ENCODE results near the gene UNC119B.
A peak's percentile ranks its signal among the peaks of the same experiment; 100 is the strongest.

The UNC119B gene

GRCh38 chr12:120708651-120709050, 1.6 kb upstream of the UNC119B start:
- no peak for TF ChIP-seq CTCF (conservative IDR thresholded peaks at IDR 0.05)
- H3K27ac ChIP-seq, result peak overlapping the region; percentile 96

- TF ChIP-seq CTCF (conservative IDR thresholded peaks at IDR 0.05), result no peak
- peak overlapping the region; percentile 96 for H3K27ac ChIP-seq
Measured at GRCh38 chr12:120710805-120711296, 593 bp downstream of the UNC119B start.

- H3K27ac ChIP-seq, result peak overlapping the region; percentile 96
- no peak for TF ChIP-seq CTCF (conservative IDR thresholded peaks at IDR 0.05)
Measured at GRCh38 chr12:120711411-120711810, 1.2 kb downstream of the UNC119B start.

- H3K27ac ChIP-seq, result peak overlapping the region; percentile 96
Measured at GRCh38 chr12:120712610-120713009, 2.4 kb downstream of the UNC119B start.

GRCh38 chr12:120713861-120714482, 3.7 kb downstream of the UNC119B start:
- H3K27ac ChIP-seq, result no peak overlapping the region
- TF ChIP-seq CTCF (conservative IDR thresholded peaks at IDR 0.05), result peak; percentile 95

More at GRCh38 chr12:120712610-120713009, 2.4 kb downstream of the UNC119B start:
- no peak for TF ChIP-seq CTCF (conservative IDR thresholded peaks at IDR 0.05)

GRCh38 chr12:120718055-120718454, 7.8 kb downstream of the UNC119B start:
- no peak for TF ChIP-seq CTCF (conservative IDR thresholded peaks at IDR 0.05)
- peak overlapping the region; percentile 44; the same call in 1 of the 2 replicates for H3K27ac ChIP-seq

GRCh38 chr12:120719072-120719471, 8.8 kb downstream of the UNC119B start:
- H3K27ac ChIP-seq, result peak overlapping the region; percentile 44
- TF ChIP-seq CTCF (conservative IDR thresholded peaks at IDR 0.05), result no peak

Measured in VCaP (cell line).